ENCODE results near the gene ALDH7A1.
"Not testable (repeated sequence)": the region's sequence is repeated elsewhere in the genome, so short reads cannot be mapped to it uniquely, and the experiment has no call there.

The ALDH7A1 gene

DNA sequence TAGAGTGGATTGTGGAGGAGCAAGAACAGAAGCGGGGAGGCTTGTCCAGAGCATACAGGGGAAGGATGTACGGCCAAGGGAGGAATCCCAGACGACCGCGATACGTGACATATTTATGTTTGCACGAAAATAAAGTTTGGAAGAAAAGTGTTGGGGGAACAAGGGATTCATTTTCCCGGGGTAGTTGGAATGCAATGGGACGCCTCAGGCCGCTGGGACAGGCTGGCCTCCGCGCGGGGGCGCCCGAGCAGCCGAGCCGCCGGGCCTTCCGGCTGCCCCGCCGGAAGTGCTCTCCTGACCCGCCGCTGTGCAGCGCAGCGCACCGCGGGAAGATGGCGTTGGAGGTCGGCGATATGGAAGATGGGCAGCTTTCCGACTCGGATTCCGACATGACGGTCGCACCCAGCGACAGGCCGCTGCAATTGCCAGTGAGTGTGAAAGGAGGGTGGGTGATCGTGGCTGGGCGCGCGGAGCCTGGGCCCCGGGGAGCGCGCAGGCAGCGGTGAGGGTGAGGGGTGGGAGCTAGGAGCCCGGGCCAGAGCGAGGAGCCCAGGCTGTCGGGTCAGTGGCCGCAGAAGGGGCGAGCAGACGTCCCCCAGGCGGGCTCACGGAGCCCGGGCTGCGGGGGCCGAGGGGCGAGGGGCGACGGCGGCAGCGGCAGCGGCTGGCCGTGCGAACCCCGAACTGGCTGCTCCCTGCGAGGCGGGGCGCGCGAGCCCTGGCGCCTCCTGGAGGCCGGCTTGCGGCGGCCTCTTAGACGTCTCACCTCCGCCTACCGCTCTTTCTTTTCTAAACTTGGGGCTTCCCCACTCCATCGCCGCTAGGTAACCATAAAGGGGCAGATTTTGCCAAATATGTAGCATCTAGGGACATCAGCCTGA lies 5.9 kb upstream of the ALDH7A1 start, which contains the start of gene PHAX:
TSS of gene PHAX (plus strand) at position 317 of the 881 bp plus-strand sequence. CDS start at position 333, 16 bp downstream.
- no peak for TF ChIP-seq ESRRG (CRISPR knock-in tag; IDR thresholded peaks at IDR 0.05)
- TF ChIP-seq CSRNP3 (CRISPR knock-in tag; IDR thresholded peaks at IDR 0.05) = no peak
- no peak for TF ChIP-seq GLIS3 (CRISPR knock-in tag; IDR thresholded peaks at IDR 0.05)
- TF ChIP-seq, protein P1, sequence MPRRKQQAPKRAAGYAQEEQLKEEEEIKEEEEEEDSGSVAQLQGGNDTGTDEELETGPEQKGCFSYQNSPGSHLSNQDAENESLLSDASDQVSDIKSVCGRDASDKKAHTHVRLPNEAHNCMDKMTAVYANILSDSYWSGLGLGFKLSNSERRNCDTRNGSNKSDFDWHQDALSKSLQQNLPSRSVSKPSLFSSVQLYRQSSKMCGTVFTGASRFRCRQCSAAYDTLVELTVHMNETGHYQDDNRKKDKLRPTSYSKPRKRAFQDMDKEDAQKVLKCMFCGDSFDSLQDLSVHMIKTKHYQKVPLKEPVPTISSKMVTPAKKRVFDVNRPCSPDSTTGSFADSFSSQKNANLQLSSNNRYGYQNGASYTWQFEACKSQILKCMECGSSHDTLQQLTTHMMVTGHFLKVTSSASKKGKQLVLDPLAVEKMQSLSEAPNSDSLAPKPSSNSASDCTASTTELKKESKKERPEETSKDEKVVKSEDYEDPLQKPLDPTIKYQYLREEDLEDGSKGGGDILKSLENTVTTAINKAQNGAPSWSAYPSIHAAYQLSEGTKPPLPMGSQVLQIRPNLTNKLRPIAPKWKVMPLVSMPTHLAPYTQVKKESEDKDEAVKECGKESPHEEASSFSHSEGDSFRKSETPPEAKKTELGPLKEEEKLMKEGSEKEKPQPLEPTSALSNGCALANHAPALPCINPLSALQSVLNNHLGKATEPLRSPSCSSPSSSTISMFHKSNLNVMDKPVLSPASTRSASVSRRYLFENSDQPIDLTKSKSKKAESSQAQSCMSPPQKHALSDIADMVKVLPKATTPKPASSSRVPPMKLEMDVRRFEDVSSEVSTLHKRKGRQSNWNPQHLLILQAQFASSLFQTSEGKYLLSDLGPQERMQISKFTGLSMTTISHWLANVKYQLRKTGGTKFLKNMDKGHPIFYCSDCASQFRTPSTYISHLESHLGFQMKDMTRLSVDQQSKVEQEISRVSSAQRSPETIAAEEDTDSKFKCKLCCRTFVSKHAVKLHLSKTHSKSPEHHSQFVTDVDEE (CRISPR knock-in tag; IDR thresholded peaks at IDR 0.05) = 0 out of 2 replicates have a peak, but pooled peaks have one; percentile 15
- TF ChIP-seq ZNF70 (CRISPR knock-in tag; IDR thresholded peaks at IDR 0.05) = no peak

GRCh38 chr5:126599971-126600630 lies 5.1 kb upstream of the ALDH7A1 start:
- ATAC-seq = not testable (repeated sequence)

More for the DNA sequence above, 5.9 kb upstream of the ALDH7A1 start, which contains the start of gene PHAX:
- ATAC-seq = peak; percentile 100

GRCh38 chr5:126599499-126599898 lies 4.5 kb upstream of the ALDH7A1 start:
- ATAC-seq = no peak
- TF ChIP-seq ZNF70 (CRISPR knock-in tag; IDR thresholded peaks at IDR 0.05) (no peak), OSR1 (CRISPR knock-in tag; IDR thresholded peaks at IDR 0.05) (no peak), TCF4 (CRISPR knock-in tag; IDR thresholded peaks at IDR 0.05; ENCODE audit: borderline replicate concordance) (no peak), GLIS3 (CRISPR knock-in tag; IDR thresholded peaks at IDR 0.05) (no peak), TOX (CRISPR knock-in tag; IDR thresholded peaks at IDR 0.05; ENCODE audit: borderline replicate concordance) (no peak), ESRRG (CRISPR knock-in tag; IDR thresholded peaks at IDR 0.05) (no peak), SNAI2 (CRISPR knock-in tag; IDR thresholded peaks at IDR 0.05) (no peak), CSDC2 (CRISPR knock-in tag; IDR thresholded peaks at IDR 0.05) (no peak), ZC3H10 (CRISPR knock-in tag; IDR thresholded peaks at IDR 0.05) (no peak), RARB (CRISPR knock-in tag; IDR thresholded peaks at IDR 0.05) (no peak)
- TF ChIP-seq, protein P2, sequence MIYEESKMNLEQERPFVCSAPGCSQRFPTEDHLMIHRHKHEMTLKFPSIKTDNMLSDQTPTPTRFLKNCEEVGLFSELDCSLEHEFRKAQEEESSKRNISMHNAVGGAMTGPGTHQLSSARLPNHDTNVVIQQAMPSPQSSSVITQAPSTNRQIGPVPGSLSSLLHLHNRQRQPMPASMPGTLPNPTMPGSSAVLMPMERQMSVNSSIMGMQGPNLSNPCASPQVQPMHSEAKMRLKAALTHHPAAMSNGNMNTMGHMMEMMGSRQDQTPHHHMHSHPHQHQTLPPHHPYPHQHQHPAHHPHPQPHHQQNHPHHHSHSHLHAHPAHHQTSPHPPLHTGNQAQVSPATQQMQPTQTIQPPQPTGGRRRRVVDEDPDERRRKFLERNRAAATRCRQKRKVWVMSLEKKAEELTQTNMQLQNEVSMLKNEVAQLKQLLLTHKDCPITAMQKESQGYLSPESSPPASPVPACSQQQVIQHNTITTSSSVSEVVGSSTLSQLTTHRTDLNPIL (CRISPR knock-in tag; IDR thresholded peaks at IDR 0.05; ENCODE audit: low read depth) = no peak

DNA sequence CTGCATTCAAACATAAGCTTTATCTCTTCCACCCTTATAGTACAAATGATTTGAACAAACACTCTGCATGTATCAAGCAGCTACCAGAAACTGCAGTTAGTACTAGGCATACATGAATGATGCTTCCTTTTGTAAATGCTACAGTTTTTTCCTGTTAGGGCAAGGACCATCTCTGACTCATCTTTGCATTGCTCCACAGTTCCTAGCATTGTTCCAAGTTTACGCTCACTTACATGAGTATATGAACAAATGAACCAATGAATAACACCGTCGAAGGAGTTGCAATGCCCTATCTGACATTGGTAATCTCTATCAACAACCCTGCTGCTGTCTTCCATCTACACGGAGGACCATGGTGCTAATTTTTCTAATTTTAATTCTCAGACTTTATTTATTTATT lies 2.1 kb upstream of the ALDH7A1 start:
- no peak for ATAC-seq
- TF ChIP-seq ESRRG (CRISPR knock-in tag; IDR thresholded peaks at IDR 0.05) (no peak), GLIS3 (CRISPR knock-in tag; IDR thresholded peaks at IDR 0.05) (no peak), ZNF565 (CRISPR knock-in tag; conservative IDR thresholded peaks at IDR 0.05; ENCODE audit: low read depth) (no peak), ISL1 (CRISPR knock-in tag; IDR thresholded peaks at IDR 0.05) (no peak), ZNF70 (CRISPR knock-in tag; IDR thresholded peaks at IDR 0.05) (no peak), PPARA (CRISPR knock-in tag; IDR thresholded peaks at IDR 0.05; ENCODE audit: borderline replicate concordance) (no peak), CSDC2 (CRISPR knock-in tag; IDR thresholded peaks at IDR 0.05) (no peak), ARNTL (CRISPR knock-in tag; IDR thresholded peaks at IDR 0.05; ENCODE audit: borderline replicate concordance, low read depth) (no peak), RARB (CRISPR knock-in tag; IDR thresholded peaks at IDR 0.05) (no peak), ZFP30 (CRISPR knock-in tag; IDR thresholded peaks at IDR 0.05) (no peak), CSRNP3 (CRISPR knock-in tag; IDR thresholded peaks at IDR 0.05) (no peak), TOX (CRISPR knock-in tag; IDR thresholded peaks at IDR 0.05; ENCODE audit: borderline replicate concordance) (no peak)
- TF ChIP-seq, protein P2 (CRISPR knock-in tag; IDR thresholded peaks at IDR 0.05; ENCODE audit: low read depth) = no peak
- TF ChIP-seq, protein P3, sequence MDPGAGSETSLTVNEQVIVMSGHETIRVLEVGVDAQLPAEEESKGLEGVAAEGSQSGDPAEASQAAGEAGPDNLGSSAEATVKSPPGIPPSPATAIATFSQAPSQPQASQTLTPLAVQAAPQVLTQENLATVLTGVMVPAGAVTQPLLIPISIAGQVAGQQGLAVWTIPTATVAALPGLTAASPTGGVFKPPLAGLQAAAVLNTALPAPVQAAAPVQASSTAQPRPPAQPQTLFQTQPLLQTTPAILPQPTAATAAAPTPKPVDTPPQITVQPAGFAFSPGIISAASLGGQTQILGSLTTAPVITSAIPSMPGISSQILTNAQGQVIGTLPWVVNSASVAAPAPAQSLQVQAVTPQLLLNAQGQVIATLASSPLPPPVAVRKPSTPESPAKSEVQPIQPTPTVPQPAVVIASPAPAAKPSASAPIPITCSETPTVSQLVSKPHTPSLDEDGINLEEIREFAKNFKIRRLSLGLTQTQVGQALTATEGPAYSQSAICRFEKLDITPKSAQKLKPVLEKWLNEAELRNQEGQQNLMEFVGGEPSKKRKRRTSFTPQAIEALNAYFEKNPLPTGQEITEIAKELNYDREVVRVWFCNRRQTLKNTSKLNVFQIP (CRISPR knock-in tag; IDR thresholded peaks at IDR 0.05; ENCODE audit: borderline replicate concordance, low read depth) = no peak
- TF ChIP-seq, protein P1 (CRISPR knock-in tag; IDR thresholded peaks at IDR 0.05) = no peak

Data from SK-N-SH treated with all-trans-retinoic acid at 6 μM for 48 hours (cell line).